Fibroblast of lung (primary cell): Measurements from ENCODE around the gene KIN. TPM values are rescaled to one million over a fixed set of nuclear protein-coding genes. Genes with fewer than 3 reads are reported as not detected.

Experiments used
- DNase-seq, 2 donors: peaks; one replicate each; pipeline versions ENCODE4 v3.0.0 to v3.0.0-alpha.2; 2010; ENCODE audit warnings: low read depth in 2 of 2
- H2AFZ ChIP-seq: 2 replicates; pipeline ENCODE4 v1.5.1; 2012; ENCODE audit warnings: low read length, control low read depth, inconsistent platforms
- H3K27ac ChIP-seq: 2 replicates; pipeline ENCODE4 v1.5.1; 2011; ENCODE audit warnings: low read length, control low read depth; ENCODE audit not compliant: insufficient read depth
- H3K27me3 ChIP-seq: 2 replicates; pipeline ENCODE4 v1.5.1; 2011; ENCODE audit warnings: mild to moderate bottlenecking, low read length; ENCODE audit not compliant: control insufficient read depth, insufficient read depth
- H3K36me3 ChIP-seq: 2 replicates; pipeline ENCODE4 v1.5.1; 2011; ENCODE audit warnings: low read length; ENCODE audit not compliant: control insufficient read depth, insufficient read depth
- H3K4me1 ChIP-seq: 2 replicates; pipeline ENCODE4 v1.5.1; 2011; ENCODE audit warnings: low read length; ENCODE audit not compliant: control insufficient read depth, insufficient read depth; ENCODE audit errors: extremely low read depth
- H3K4me2 ChIP-seq: 2 replicates; pipeline ENCODE4 v1.5.1; 2011; ENCODE audit warnings: low read length, control low read depth; ENCODE audit not compliant: insufficient read depth; ENCODE audit errors: extremely low read depth
- H3K4me3 ChIP-seq, 4 experiments: fragments of 200-600 bp in 1 of 4; sonication (generic) in 1 of 4; replicated peaks in 1 of 4; 2 replicates each; pipeline ENCODE4 v1.5.1; 2011 to 2016; ENCODE audit warnings: low read length in 4 of 4, low read depth in 3 of 4, mild to moderate bottlenecking in 3 of 4, control low read depth in 2 of 4, inconsistent platforms in 1 of 4, mixed read lengths in 1 of 4; ENCODE audit not compliant: insufficient read depth in 1 of 4; ENCODE audit errors: control extremely low read depth in 1 of 4
- H3K79me2 ChIP-seq: 2 replicates; pipeline ENCODE4 v1.5.1; 2012; ENCODE audit warnings: mild to moderate bottlenecking, low read length, inconsistent platforms; ENCODE audit not compliant: control insufficient read depth, insufficient read depth
- H3K9ac ChIP-seq: 2 replicates; pipeline ENCODE4 v1.5.1; 2011; ENCODE audit warnings: mild to moderate bottlenecking, low read length, control low read depth; ENCODE audit not compliant: insufficient read depth
- H3K9me3 ChIP-seq: 2 replicates; pipeline ENCODE4 v1.5.1; 2012; ENCODE audit warnings: low read depth, low read length; ENCODE audit not compliant: control insufficient read depth, insufficient read depth
- H4K20me1 ChIP-seq: 2 replicates; pipeline ENCODE4 v1.5.1; 2011; ENCODE audit warnings: low read length; ENCODE audit not compliant: control insufficient read depth, insufficient read depth; ENCODE audit errors: extremely low read depth
- EZH2 ChIP-seq: IDR thresholded peaks from 2 replicates; pipeline ENCODE4 v1.5.1; 2012; ENCODE audit warnings: low read length, control low read depth, mild to moderate bottlenecking; ENCODE audit errors: missing control alignments
- polyA plus RNA-seq, 2 donors: library from polyadenylated mRNA; depleted of rRNA in 1 of 2; stranded (reverse) in 1 of 2; unstranded in 1 of 2; fragments of >200 nt; gene quantifications; 2 replicates each; pipeline ENCODE4 v1.2.1, GENCODE V29; 2011 to 2012; ENCODE audit warnings: missing spikeins in 1 of 2
- total RNA-seq: library from RNA; depleted of rRNA; stranded (reverse); fragments of >200 nt; gene quantifications from 2 replicates; pipeline ENCODE4 v1.2.1, GENCODE V29; 2014
- TF ChIP-seq, protein P1 (sequence below), 2 donors: IDR thresholded peaks in 1 of 2; conservative IDR thresholded peaks in 1 of 2; 1 replicate in 1 of 2; 2 replicates in 1 of 2; pipeline ENCODE4 v1.5.1; 2011 to 2012; ENCODE audit warnings: low read length in 2 of 2, control low read depth in 1 of 2, inconsistent platforms in 1 of 2, low read depth in 1 of 2, mild to moderate bottlenecking in 1 of 2

Gene KIN
- total and polyA plus RNA-seq, 2 donors (not counting 1 experiment from before 2014, with no cell fraction given) = 9.6 to 10.1 TPM

DNA sequence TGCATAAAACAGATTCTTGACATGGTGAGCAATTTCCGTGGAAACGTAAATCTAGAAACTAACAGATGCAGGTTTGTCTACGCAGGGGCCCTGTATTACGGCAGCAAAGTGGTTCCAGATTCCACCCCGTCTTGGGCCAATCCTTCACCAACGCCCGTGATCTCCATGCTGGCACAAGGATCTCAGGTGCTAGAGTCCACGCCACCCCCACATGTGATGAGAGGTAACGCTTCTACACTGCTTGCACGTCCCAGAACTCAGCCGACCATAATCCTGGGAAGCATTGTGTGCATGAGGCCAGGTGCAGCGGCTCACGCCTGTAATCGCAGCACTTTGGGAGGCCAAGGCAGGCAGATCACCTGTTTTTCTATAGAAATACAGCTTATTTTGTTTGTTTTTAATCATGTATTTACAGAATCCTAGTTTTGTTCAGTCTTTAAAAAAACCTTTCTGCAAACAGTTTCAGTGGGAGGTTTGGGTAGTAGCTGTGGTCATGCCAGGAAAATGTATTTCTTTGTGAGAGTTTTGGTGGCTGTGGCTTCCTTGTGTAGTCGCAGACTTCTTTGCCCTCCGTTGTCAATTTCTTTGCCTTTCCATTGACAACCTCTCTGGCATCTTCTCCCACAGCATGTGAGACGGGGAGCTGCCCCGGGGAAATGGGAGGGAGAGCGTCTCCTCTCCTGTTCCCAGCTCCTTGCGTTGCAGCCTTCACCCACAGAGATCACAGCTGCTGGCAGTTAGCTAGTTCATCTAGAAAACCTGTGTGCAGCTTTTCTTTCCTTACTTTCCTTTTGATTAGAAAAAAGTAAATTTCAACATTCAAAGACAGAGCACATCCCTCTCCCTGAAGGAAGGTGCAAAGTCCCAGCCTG lies 49.0 kb downstream of the KIN start:
- Histone ChIP-seq H3K4me1 (no peaks in the 10 kb centered on the region), H3K36me3 (no peaks in the 10 kb centered on the region), H3K27me3 (no peaks in the 10 kb centered on the region), H3K27ac (no peak overlapping the region), H2AFZ (no peak overlapping the region), H3K4me3 (no peak overlapping the region), H3K79me2 (no peaks in the 10 kb centered on the region), H4K20me1 (no peaks in the 10 kb centered on the region), H3K9ac (no peak overlapping the region), H3K4me2 (no peak overlapping the region), H3K9me3 (no peaks in the 10 kb centered on the region)
- TF ChIP-seq EZH2 = no peak
- TF ChIP-seq, protein P1, sequence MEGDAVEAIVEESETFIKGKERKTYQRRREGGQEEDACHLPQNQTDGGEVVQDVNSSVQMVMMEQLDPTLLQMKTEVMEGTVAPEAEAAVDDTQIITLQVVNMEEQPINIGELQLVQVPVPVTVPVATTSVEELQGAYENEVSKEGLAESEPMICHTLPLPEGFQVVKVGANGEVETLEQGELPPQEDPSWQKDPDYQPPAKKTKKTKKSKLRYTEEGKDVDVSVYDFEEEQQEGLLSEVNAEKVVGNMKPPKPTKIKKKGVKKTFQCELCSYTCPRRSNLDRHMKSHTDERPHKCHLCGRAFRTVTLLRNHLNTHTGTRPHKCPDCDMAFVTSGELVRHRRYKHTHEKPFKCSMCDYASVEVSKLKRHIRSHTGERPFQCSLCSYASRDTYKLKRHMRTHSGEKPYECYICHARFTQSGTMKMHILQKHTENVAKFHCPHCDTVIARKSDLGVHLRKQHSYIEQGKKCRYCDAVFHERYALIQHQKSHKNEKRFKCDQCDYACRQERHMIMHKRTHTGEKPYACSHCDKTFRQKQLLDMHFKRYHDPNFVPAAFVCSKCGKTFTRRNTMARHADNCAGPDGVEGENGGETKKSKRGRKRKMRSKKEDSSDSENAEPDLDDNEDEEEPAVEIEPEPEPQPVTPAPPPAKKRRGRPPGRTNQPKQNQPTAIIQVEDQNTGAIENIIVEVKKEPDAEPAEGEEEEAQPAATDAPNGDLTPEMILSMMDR (conservative IDR thresholded peaks at IDR 0.05 in 1 of 2, IDR thresholded peaks at IDR 0.05 in 1 of 2; ENCODE audit: low read depth in 1 of 2, low read length in 2 of 2) = no peak
- no peak for DNase-seq

DNA sequence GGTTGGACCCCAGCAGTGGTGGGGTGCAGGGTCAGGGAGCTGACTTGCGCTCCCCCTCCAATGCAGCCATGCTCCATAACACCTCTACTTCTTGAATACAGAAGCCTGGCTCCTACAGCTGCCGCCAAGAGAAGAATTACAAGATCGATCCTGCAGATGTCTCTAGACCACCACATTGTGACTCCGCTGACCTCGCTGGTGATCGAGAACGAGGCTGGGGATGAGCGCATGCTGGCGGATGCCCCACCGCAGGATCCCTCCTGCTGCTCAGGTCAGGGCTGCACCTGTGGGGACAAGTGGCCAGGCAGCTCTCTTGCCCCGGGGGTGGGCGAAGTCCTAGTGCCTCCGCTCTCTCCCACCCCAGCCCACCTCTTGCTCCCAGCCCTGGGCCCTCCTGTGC lies 53.0 kb downstream of the KIN start:
- DNase-seq = no peak
- no peaks in the 10 kb centered on the region for H3K27me3 ChIP-seq
- H3K4me1 ChIP-seq = no peaks in the 10 kb centered on the region
- H3K9me3 ChIP-seq = no peaks in the 10 kb centered on the region
- H2AFZ ChIP-seq = no peak overlapping the region
- no peaks in the 10 kb centered on the region for H3K36me3 ChIP-seq
- no peak overlapping the region for H3K9ac ChIP-seq
- no peak overlapping the region for H3K27ac ChIP-seq
- TF ChIP-seq, protein P1 (conservative IDR thresholded peaks at IDR 0.05 in 1 of 2, IDR thresholded peaks at IDR 0.05 in 1 of 2; ENCODE audit: low read depth in 1 of 2, low read length in 2 of 2) = no peak
- no peak for TF ChIP-seq EZH2
- H3K79me2 ChIP-seq = no peaks in the 10 kb centered on the region
- no peaks in the 10 kb centered on the region for H4K20me1 ChIP-seq
- no peak overlapping the region for H3K4me3 ChIP-seq
- no peak overlapping the region for H3K4me2 ChIP-seq

DNA sequence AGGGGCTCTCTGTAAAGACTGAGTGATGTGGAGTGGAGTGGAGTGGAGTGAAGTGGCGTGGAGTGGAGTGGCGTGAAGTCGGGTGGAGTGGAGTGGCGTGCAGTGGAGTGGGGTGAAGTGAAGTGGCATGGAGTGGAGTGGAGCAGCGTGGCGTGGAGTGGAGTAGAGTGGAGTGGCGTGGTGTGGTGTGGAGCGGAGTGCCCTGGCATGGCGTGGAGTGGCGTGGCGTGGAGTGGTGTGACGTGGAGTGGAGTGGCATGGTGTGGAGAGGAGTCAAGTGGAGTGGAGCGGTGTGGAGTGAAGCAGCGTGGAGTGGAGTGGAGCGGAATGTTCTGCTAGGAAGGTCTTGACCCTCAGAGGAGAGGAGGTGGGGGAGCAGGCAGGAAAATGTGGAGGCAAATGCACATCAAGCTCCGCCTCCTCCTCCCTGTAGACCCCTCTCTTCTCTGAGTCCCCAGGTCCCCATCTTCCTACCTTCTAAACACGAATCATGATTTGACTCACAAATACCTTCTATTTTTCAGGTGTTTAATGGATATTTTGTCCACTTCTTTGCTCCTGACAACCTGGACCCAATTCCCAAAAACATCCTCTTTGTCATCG lies 64.8 kb downstream of the KIN start:
- Histone ChIP-seq H3K79me2 (no peaks in the 10 kb centered on the region), H2AFZ (no peak overlapping the region), H3K4me1 (no peaks in the 10 kb centered on the region), H4K20me1 (no peaks in the 10 kb centered on the region), H3K9me3 (no peaks in the 10 kb centered on the region), H3K4me2 (no peak overlapping the region), H3K9ac (no peak overlapping the region), H3K27ac (no peak overlapping the region), H3K27me3 (no peaks in the 10 kb centered on the region), H3K4me3 (no peak overlapping the region), H3K36me3 (no peaks in the 10 kb centered on the region)
- DNase-seq = no peak
- TF ChIP-seq EZH2 = no peak
- TF ChIP-seq, protein P1 (conservative IDR thresholded peaks at IDR 0.05 in 1 of 2, IDR thresholded peaks at IDR 0.05 in 1 of 2; ENCODE audit: low read depth in 1 of 2, low read length in 2 of 2) = no peak
